Stimulated activated CD8-positive, alpha-beta memory T cell treated with anti-CD3 and anti-CD28 coated beads, Interleukin-2, amount 100 ng/mL, for 1 hour (primary cell): ENCODE measurements around the gene HNRNPA3.
"Not testable (repeated sequence)": the region's sequence is repeated elsewhere in the genome, so short reads cannot be mapped to it uniquely, and the experiment has no call there.

Experiments
- DNase-seq, 2 donors: peaks; one replicate each; pipeline ENCODE4 v3.0.0-alpha.2; 2020; ENCODE audit warnings: low read depth in 2 of 2

HNRNPA3 gene

DNA sequence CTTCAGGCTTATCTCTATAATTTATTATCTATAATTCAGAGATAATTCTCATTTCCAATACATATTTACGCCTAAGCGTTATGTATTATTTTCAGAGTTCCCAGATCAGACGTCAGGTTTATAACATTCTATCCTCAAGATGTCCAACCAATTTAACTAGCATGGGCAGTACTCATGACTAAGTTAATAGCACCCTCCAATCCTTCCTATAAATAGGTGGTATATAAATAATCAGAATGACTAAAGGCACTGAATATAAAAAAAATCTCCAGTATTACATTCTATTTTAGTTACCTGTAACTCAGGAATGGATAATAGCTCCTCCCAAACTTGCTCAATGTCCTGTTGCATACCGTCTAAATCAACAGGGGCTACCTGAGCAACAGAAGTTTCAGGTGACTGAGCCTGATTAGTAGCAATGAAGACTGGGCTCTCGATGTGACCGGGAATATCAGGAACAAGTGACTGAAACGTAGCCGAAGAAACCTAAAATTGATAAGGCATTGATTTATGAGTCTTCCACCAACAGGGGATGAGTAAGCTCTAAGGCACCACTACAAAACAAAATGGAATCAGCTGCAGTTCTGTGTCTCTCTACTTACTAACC, 19.6 kb downstream of the HNRNPA3 start:
- no peak for DNase-seq

DNA sequence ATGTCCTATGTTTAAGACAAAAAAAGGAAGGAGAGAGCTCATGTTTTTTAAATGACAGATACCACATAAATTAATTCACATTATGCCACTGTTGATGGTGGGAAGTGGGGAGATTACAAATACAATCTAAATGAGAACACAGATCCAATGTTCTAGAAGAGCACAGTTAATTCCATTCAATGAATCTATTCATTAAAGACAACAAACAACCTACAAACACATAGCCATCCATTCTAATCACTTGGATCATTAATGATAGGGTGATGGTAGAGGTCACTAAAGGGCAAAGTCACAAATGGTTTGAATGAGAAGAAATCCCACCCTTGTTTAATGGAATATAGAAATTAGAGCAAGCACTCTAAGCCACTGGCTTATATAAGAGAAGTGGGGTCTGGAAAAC, 21.7 kb downstream of the HNRNPA3 start:
- DNase-seq = no peak

DNA sequence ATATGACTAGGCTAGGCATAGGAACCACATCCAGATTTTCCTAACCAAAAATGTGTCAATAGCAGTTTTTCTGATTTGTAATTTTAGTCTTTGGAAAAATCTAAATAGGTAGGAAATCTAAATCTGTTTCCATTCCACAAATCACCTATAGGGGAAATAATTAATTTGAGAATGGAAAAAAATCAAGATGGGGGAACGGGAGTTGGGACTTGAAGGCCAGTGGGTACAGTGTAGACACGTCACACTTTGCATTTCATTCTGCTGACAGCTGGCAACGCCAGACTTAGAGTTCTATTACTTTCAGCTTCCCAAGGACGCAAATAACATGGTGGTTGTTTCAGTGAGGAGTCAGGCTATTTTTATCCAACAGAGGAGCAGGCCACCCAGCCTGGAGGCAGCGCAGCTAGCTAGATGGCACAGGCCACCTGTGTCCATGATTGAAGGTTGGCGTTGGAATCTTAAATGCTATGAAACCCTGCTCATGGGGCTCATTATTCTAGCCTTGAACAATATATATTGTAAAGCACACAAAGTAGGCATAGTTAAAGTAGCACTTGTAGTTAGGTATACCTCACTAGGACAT, 23.4 kb downstream of the HNRNPA3 start:
- DNase-seq = no peak

DNA sequence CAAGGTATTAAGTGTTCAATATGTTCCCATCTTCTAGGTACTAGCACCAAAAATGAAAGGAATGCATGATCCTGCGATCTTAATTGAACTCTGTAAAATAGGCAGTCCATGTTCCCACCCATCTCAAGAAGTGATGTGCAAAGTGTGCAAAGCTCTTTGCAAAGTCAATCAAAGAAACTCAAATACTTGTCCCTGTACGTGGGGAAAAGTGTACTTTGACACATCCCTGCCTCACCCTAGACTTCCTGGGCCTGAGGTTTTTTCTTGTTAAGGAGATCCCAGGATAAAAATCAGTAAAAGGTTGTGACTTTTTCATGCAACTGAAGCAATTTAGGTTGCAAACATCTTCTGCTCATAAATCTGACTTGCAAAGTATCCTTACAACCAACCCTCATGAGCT, 25.3 kb downstream of the HNRNPA3 start:
- DNase-seq = no peak

DNA sequence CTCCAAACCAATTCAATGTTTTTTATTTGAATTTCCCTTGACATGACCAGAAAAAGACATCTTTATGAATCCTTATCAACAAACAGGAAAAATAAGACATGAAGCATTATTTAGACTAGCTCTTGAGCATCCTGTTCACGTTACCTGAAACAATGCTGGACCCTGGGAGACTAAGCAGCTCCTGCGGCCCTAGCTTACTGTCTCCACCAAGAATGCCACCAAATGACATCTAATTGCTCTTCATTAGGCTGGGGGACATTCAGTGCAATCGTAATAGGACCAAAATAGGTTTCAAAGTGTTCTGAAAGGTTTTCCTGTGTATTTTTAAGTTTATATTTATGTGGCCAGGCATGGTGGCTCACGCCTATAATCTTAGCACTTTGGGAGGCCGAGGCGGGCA, 26.5 kb downstream of the HNRNPA3 start:
- no peak for DNase-seq

DNA sequence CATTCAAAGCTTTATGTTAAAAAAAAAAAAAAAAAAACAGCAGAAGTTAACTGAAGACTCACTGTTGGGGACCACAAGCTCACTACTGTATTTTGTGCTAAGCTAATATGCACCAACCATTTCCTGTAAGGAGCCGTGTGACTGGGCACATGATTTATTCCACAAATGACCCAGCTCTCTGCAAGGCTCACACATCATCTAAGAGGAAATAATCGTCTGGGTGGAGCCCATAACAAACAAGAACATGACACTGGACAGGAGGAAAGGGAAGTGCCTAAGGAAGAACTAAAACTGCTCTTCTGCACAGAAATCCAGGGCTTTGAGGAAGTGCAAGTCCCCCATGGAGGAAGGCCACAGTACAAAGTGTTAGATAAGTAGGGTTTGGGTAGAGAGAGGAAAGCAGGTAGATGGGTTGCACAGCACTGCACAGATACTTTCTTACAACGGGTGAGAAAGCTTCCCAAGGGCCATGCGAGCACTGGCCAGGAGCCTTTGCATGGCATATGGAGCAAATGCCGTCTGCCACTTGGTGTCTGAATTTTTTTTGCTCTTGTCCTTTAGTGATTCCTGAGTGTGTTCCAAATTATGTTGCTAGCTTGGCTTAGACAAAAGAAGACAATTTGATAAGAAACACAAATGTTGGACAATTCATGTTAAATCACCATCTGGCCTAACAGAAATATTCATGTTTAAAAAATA, 27.5 kb downstream of the HNRNPA3 start:
- peak; percentile 8 to 15 for DNase-seq

DNA sequence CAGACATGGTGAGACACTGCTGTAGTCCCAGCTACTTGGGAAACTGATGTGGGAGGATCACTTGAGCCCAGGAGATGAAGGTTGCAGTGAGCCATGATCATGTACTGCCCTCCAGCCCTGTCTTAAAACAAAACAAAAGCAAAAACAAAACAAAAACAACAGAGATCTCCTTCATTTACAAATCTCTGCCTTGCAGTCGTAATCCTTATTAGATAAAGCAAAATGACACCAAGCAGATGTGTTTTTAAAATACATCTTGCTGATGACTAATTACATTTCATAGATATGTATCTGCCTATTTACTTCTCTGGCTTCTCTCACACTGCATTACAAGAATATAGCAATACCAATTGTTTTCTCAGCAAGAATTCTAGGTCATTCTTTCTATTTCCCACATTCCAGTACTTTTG, 29.1 kb downstream of the HNRNPA3 start:
- DNase-seq = no peak

DNA sequence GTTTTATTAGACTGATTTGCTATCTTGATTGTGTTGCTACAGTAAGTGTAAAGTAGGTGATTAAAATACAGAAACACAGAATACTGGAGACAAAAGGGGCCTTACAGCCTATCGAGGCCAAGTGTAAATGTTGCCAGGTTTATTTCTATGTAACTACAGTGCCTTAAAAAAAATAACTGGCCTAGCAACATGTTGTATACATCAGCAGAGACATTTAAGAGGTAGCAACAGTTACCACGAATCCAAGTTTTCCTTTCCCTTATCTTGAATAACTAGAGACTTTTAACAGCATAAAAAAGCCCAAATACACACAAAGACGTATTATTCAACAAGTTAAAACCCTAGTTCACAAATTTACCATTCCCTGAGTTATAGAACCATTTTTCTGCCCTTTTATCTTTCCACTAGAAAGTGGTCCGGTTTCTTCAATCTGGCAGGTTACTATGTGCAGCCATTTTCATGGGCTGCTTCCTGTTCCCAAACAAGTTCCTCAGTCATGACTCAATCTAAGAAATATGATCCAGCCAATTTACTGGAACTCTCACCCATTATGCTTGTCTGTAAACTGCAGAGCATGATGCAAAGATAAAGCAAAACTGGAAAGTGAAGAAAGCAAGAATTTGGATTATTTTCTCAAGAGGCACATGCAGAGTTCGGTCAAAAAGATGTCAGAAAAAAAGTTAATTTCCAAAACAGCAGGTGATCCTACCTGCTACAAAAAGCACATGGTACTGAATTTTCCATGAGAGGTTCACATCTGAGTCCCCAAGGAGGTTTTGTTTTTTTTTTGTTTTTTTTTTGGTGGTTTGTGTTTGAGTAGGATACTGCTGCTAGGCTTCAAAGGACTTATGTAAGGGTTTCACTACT, 29.8 kb downstream of the HNRNPA3 start:
- DNase-seq = no peak

DNA sequence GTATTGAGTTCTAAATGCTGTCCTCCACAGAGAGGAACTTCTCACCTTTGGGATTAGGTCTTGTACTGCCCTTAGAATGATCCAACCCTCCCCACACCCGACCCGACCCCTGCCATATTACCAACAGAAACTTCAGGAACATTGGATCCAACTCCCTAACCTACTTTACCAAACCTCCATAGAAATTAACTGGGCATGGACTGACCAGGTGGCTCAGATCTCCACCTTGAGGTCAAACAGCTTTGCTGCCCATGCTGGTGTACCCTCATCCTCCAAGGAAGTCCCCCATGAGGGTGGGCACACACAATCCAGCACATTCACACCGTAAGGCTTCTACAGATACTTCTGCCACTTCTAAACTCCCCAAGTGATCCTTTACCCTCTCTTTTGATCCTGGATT, 30.5 kb downstream of the HNRNPA3 start:
- DNase-seq = no peak

DNA sequence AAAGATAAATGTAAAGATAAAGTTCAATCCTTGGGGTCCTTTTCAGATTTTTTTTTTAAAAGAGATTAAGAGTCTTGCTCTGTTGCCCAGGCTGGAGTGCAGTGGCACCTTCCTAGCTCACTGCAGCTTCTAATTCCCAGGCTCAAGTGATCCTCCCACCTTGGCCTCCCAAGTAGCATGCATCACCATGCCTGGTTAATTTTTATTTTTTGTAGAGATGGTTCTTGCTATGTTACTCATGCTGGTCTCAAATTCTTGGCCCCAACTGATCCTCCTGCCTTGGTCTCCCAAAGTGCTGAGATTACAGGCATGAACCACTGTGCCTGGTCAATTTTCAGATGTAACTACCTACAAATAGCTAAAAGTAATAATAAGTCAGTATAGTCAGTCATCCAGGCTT, 30.9 kb downstream of the HNRNPA3 start:
- no peak for DNase-seq

DNA sequence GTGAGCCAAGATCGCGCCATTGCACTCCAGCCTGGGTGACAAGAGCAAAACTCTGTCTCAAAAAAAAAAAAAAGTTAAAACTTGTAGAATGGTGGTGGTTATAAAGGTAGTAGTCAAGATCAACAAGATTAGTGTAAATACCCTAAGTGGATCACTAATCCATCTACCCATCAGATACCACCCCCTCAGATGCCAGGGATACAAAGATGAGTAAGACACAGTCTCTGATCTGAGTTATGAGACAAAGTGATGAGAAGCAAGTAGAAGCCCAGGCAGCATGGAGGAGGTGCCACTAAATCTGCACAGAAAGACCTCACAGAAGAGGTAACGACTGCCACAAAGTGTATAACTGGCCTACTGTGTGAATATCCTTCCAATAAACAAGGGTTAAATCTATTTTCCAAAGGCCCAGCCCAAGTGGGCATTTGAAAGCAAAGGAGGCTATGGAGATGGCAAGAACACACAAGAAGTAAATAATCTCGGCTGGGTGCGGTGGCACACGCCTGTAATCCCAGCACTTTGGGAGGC, 31.7 kb downstream of the HNRNPA3 start:
- DNase-seq = no peak

DNA sequence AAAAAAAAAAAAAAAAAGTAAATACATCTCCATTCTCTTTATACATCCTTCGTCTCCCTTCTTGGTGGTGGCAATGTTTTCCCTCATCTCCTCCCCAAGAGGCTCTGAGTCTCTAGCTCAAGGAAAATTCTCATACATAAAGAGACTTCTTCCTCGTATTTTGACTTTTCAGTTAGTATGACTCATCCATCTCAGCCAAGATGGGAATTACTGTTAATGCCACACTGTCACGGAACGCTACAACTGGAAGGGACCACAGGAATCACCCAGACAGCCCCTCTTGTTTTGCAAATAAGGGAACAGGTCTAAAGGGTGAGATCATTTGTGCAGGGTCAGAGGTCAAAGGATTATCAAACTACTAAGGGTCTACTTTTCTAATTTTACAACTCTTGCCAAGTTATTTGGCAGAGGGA, 32.4 kb downstream of the HNRNPA3 start:
- DNase-seq = no peak

DNA sequence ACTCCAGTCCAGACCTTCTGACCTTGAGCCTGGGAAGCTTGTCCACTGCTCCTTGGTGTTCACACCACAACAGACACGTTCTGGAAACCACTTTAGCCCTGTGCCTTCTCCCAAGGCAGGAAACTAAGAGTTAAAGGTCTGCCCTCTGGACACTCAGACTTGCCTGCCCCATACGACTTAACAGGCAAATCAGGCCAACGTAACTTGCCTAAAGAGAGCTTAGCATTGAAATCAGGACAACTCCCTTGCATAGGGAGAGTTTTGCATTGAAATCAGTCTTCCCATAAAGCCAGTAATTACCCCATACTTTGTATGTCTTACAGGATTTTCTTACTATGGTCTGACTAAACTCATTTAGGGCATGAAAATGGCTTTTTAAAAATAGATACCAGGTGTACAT, 33.4 kb downstream of the HNRNPA3 start:
- DNase-seq = no peak

DNA sequence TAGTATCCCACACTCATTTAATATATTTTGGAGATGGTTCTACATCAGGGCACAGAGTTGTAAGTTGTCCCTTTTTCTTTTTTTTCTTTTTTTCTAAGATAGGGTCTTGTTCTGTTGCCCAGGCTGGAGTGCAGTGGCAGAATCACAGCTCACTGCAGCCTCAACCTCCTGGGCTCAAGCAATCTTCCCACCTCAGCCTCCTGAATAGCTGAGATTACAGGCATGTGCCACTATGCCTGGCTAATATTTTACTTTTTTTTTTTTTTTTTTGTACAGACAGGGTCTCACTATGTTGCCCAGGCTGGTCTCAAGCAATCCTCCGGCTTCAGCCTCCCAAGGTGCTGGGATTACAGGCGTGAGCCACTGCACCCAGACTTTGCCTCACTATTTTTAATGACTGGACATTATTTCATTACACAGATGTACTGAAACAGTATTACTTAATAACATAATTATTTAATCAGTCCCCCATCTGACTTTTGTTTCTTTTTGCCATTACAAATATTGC, 34.0 kb downstream of the HNRNPA3 start:
- DNase-seq = not testable (repeated sequence)

DNA sequence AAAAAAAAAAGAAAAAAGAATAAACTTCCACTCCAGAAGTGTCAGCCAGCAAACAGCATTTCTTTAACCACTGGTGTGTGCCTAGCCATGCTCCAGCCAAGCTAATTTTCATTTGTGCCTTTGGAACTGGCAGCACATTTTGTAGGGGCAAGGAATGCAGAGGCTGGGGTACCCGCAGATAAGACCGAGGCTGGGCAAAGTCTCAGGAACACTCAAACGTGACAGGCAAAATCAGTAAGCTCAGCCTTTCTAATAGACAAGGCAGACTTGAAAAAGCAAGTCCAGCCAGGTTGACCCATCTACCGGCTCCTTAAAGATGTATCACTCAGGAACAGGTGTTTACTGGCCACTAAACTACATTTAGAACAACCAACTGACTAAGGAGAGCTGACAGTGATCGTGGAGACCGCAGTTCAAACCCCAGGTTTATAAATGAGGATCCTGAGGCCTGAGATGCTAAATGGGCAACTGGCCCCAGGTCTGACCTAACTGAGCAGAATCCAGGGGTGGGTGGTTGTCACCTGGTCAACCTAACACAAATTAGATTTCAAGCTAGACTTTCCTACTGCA, 35.2 kb downstream of the HNRNPA3 start:
- DNase-seq = no peak

DNA sequence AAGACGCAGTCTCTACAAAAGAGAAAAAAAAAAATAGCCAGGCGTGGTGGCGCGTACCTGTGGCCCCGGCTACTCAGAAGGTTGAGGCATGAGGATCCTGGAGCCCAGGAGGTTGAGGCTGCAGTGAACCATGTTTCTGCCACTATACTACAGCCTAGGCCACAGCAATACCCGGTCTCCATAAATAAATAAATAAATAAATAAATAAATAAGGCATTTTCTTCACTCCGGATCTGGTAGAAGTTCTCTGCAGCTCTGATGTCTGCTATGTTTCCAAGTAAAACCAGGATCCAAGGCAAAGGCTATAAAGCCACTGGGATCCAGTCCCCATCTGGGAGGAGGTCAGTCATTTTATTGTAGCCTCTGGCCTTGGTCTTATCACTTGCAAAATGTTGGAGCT, 36.4 kb downstream of the HNRNPA3 start:
- DNase-seq = no peak

DNA sequence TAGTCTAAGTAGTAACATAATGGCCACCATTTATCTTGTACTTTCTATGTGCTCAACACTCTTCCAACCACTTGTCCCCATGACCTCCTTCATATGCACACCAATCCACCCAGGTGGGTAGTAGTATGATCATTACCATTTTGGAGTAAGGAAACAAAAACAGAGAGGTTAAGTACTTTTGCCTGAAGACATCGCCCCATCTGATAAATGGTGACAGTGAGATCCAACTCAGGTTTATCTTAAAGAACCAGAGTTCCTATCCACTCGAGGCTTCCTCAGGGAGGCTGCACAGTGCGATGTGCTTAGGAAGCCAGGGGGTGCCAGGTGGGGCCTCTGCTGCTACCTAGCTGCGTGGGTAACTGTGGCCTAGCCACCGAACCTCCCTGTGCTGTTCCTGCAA, 37.9 kb downstream of the HNRNPA3 start:
- no peak for DNase-seq

DNA sequence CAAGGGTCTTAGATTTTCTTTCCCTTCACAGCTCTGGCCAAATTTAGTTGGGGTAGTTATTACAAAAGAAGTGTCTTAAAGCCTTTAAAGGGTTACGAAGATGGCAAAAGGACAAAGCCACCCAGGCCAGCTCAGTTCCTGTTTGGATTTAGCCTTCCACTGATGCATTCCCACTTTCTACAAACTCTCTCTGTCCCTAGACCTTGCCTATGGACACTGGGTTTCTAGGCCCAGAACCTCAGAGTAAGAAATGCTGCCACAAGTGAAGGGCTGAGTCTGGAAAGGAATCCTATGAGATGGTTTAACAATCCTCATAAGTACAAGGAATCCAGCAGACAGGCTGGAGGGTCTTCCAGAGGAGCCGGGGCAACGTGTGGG, 38.6 kb downstream of the HNRNPA3 start:
- no peak for DNase-seq

DNA sequence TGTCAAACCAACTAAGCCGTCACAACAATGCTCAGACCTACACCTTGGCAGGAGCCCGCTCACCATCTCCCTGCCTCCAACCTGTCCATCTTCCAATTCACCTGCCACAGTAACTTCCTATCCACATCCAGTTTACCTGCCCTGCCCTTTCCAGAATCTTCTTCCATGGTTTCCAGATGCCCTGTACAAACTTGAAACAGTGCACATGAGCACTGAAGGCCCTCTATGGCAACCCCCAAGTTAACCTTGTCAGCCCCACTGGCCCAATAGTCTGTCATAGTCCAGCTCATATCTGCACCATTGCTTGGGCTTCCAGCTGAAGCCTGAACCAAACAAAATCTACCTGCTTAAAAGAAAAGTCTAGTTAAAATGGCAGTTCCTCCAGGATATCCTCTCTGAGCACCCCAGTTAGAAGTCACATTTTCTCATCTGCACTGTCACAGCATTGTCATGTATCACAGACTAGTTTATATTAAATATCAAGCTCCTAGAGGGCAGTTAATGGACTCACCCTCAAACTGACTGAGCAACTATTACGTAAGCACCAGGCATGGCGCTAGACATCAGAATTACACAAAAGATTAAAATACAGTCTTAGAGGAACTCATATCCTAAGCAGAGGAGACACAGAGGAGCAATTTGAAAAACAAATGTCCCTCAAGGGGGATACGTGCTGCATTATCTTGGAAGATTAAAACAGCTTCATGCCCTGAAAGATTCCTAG, 40.4 kb downstream of the HNRNPA3 start:
- no peak for DNase-seq

DNA sequence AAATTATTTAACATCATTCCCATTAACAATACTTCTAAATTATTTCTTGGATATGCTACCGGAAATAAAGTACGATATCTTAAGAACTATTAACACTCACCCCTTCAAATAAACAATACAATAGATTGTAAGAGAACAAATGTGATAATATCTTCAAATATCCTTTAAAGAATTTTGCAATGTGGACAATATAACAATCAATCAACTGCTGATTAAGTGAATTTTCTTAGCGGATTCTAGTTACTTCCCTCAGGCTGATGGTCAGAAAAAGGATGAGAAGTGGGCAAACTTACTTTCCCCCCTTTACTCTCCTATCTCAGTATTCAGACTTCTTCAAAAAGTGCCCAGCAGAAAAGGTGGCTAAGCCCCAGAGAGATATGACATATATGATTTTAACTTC, 41.1 kb downstream of the HNRNPA3 start:
- DNase-seq = no peak
